ENCODE data around the gene MYCBPAP. TPM values are rescaled to one million over a fixed set of nuclear protein-coding genes. Genes with fewer than 3 reads are reported as not detected.

The MYCBPAP gene
- total RNA-seq, 4 donors from 2014 or later: 0.38 TPM; not detected in 3

DNA sequence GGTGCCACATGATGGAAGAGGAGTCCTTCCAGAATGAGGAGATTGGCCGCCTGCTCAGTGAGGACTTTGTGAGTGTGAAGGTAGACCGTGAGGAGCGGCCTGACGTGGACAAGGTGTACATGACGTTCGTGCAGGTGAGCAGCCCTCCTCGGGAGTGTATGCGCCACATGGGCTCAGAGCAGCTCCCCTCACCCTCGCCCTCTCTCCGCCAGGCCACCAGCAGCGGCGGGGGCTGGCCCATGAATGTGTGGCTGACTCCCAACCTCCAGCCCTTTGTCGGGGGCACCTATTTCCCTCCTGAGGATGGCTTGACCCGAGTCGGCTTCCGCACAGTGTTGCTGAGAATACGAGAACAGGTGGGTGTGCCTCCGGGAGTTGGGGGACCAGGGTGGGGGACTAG, 40.6 kb downstream of the MYCBPAP start:
- TF ChIP-seq, protein P1, sequence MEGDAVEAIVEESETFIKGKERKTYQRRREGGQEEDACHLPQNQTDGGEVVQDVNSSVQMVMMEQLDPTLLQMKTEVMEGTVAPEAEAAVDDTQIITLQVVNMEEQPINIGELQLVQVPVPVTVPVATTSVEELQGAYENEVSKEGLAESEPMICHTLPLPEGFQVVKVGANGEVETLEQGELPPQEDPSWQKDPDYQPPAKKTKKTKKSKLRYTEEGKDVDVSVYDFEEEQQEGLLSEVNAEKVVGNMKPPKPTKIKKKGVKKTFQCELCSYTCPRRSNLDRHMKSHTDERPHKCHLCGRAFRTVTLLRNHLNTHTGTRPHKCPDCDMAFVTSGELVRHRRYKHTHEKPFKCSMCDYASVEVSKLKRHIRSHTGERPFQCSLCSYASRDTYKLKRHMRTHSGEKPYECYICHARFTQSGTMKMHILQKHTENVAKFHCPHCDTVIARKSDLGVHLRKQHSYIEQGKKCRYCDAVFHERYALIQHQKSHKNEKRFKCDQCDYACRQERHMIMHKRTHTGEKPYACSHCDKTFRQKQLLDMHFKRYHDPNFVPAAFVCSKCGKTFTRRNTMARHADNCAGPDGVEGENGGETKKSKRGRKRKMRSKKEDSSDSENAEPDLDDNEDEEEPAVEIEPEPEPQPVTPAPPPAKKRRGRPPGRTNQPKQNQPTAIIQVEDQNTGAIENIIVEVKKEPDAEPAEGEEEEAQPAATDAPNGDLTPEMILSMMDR (IDR thresholded peaks at IDR 0.05): no peak
- no peak for TF ChIP-seq POLR2A (IDR thresholded peaks at IDR 0.05)
- H3K4me3 ChIP-seq: no peak overlapping the region
- DNase-seq: no peak
- H3K27ac ChIP-seq: no peak overlapping the region
- intact Hi-C loops (cut with DNase I): loop anchor here (5.0 to 10.0 kb wide), 3 partner anchors 67 to 296 kb away; no protein-coding TSS in a partner anchor
- peaks cover 0 to 36% (median 0%) of the 10 kb centered on the region in 3 donors for H3K36me3 ChIP-seq
- no peaks in the 10 kb centered on the region for H3K9me3 ChIP-seq
- H3K4me1 ChIP-seq: peaks cover 10 to 48% (median 14%) of the 10 kb centered on the region in 3 donors
- H3K27me3 ChIP-seq: no peaks in the 10 kb centered on the region
- 79 to 80% methylated on average over 4 to 9 of the region's 18 CpGs for WGBS, 2 donors

DNA sequence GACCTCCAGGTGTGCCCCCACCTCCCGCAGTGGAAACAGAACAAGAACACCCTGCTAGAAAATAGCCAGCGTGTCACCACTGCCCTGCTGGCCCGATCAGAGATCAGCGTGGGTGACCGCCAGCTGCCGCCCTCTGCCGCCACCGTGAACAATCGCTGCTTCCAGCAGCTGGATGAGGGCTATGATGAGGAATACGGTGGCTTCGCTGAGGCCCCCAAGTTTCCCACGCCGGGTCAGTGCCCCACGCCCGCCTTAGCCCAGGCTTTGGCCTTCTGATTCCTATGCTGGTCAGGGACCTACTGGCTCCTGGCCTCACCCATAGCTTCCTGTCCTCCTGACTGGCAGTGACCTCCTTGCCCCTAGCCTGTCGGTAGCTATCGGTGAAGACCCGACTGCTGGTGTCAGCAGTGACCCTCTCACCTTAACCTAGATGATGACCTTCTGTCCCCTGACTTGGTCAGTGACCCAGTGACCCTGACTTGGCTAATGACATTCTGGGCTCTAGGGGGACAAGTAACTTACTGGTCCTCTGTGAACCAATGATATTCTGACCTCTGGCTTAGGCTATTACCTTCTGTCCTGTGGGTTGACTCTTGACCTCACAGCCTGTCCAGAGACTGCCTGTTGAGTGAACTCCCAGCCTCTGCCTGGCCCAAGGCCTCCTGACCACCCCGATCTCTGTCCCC, 41.2 kb downstream of the MYCBPAP start:
- peaks cover 10 to 44% (median 12%) of the 10 kb centered on the region in 3 donors for H3K4me1 ChIP-seq
- WGBS, 2 donors: 85 to 91% methylated on average over 9 to 11 of the region's 19 CpGs

DNA sequence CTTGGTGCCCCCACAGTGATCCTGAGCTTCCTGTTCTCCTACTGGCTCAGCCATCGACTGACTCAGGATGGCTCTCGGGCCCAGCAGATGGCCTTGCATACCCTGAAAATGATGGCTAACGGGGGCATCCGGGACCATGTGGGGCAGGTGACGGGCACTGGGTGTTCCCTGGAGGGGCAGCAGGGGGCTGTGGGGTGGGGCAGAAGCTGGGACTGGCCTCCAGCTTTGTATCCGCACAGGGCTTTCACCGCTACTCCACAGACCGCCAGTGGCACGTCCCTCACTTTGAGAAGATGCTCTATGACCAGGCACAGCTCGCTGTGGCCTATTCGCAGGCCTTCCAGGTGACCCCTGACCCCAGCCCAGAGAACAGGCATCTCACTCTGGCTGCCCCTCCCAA, 41.7 kb downstream of the MYCBPAP start:
- Histone ChIP-seq H3K4me3 (no peak overlapping the region), H3K36me3 (peaks cover 0 to 38% (median 0%) of the 10 kb centered on the region in 3 donors), H3K9me3 (no peaks in the 10 kb centered on the region), H3K27me3 (no peaks in the 10 kb centered on the region), H3K4me1 (peaks cover 10 to 40% (median 12%) of the 10 kb centered on the region in 3 donors), H3K27ac (no peak overlapping the region)
- intact Hi-C loops (cut with DNase I): loop anchor here (2.0 to 10.0 kb wide), 4 partner anchors 68 to 295 kb away; no protein-coding TSS in a partner anchor
- DNase-seq: no peak
- TF ChIP-seq, protein P1 (IDR thresholded peaks at IDR 0.05): no peak
- no peak for TF ChIP-seq POLR2A (IDR thresholded peaks at IDR 0.05)
- 90 to 95% methylated on average over 6 to 8 of the region's 11 CpGs for WGBS, 2 donors

More for the DNA sequence above, 41.2 kb downstream of the MYCBPAP start:
- Histone ChIP-seq H3K4me3 (no peak overlapping the region), H3K9me3 (no peaks in the 10 kb centered on the region), H3K27ac (no peak overlapping the region), H3K36me3 (peaks cover 0 to 36% (median 0%) of the 10 kb centered on the region in 3 donors), H3K27me3 (no peaks in the 10 kb centered on the region)
- intact Hi-C loops (cut with DNase I): loop anchor here (5.0 to 10.0 kb wide), 3 partner anchors 67 to 295 kb away; no protein-coding TSS in a partner anchor
- DNase-seq: no peak
- TF ChIP-seq, protein P1 (IDR thresholded peaks at IDR 0.05): no peak
- no peak for TF ChIP-seq POLR2A (IDR thresholded peaks at IDR 0.05)

DNA sequence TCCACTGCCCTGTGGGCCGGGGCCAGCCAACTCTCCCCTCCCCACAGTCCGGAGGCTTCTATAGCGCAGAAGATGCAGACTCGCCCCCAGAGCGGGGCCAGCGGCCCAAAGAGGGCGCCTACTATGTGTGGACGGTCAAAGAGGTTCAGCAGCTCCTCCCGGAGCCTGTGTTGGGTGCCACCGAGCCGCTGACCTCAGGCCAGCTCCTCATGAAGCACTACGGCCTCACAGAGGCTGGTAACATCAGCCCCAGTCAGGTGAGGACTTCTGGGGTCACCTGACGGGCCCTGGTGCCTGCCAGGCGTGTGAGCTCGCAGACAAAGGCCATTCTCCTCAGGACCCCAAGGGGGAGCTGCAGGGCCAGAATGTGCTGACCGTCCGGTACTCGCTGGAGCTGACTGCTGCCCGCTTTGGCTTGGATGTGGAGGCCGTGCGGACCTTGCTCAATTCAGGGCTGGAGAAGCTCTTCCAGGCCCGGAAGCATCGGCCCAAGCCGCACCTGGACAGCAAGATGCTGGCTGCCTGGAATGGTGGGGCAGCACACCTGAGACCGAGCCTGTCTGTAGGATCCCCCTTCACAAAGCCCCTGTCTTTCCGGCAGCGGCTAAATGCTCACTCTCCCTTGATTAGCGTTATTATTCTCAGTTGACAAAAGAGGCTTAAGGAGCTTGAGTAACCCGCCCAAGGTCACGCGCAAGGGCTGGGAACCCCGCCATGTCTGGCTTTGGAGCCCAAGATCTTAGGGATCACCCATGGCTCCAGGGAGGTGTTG, 42.6 kb downstream of the MYCBPAP start:
- H3K9me3 ChIP-seq: no peaks in the 10 kb centered on the region
- peaks cover 0 to 47% (median 0%) of the 10 kb centered on the region in 3 donors for H3K36me3 ChIP-seq
- H3K27ac ChIP-seq: peak overlapping the region in 2 of 4 donors; percentile 32 to 55
- H3K4me1 ChIP-seq: peaks cover 10 to 35% (median 12%) of the 10 kb centered on the region in 3 donors
- 90 to 94% methylated on average over 2 to 10 of the region's 32 CpGs for WGBS, 2 donors
- intact Hi-C loops (cut with DNase I): loop anchor here (2.0 kb wide), 1 partner anchor 78 kb away; no protein-coding TSS in a partner anchor
- no peak overlapping the region for H3K4me3 ChIP-seq
- TF ChIP-seq POLR2A (IDR thresholded peaks at IDR 0.05): no peak
- TF ChIP-seq, protein P1 (IDR thresholded peaks at IDR 0.05): peak in 5 of 6 experiments; percentile 52 to 71 (median 58)
- no peak for DNase-seq
- H3K27me3 ChIP-seq: peaks cover 0 to 6% (median 0%) of the 10 kb centered on the region in 4 donors
